H9 (cell line): ENCODE data around the gene USP22. TPM values are rescaled to one million over a fixed set of nuclear protein-coding genes. Genes with fewer than 3 reads are reported as not detected.

Source experiments
- DNase-seq: peaks from one replicate; pipeline ENCODE4 v3.0.0-alpha.2; 2017
- H2AFZ ChIP-seq: one replicate; pipeline ENCODE4 v1.6.1; 2013; ENCODE audit warnings: mild to moderate bottlenecking, low read length, control low read depth, moderate library complexity
- H2AK5ac ChIP-seq: 2 replicates; pipeline ENCODE4 v1.6.1; 2013; ENCODE audit warnings: low read length, control low read depth, mixed read lengths; ENCODE audit not compliant: insufficient read length
- H2BK120ac ChIP-seq: one replicate; pipeline ENCODE4 v1.6.1; 2013; ENCODE audit warnings: low read depth, mild to moderate bottlenecking, low read length, control low read depth, inconsistent platforms; ENCODE audit not compliant: poor library complexity, severe bottlenecking
- H2BK12ac ChIP-seq: 2 replicates; pipeline ENCODE4 v1.6.1; 2013; ENCODE audit warnings: low read length, control low read depth, mixed read lengths, low read depth; ENCODE audit not compliant: insufficient read length
- H2BK15ac ChIP-seq: 2 replicates; pipeline ENCODE4 v1.6.1; 2013; ENCODE audit warnings: low read depth, low read length, control low read depth
- H2BK20ac ChIP-seq: one replicate; pipeline ENCODE4 v1.6.1; 2013; ENCODE audit warnings: low read depth, mild to moderate bottlenecking, low read length, control low read depth, inconsistent platforms; ENCODE audit not compliant: poor library complexity, severe bottlenecking
- H2BK5ac ChIP-seq: 2 replicates; pipeline ENCODE4 v1.6.1; 2013; ENCODE audit warnings: low read length, control low read depth, mixed read lengths; ENCODE audit not compliant: insufficient read length
- H3K14ac ChIP-seq: 2 replicates; pipeline ENCODE4 v1.6.1; 2013; ENCODE audit warnings: low read length, control low read depth; ENCODE audit not compliant: insufficient read depth
- H3K18ac ChIP-seq: 2 replicates; pipeline ENCODE4 v1.6.1; 2013; ENCODE audit warnings: low read depth, mild to moderate bottlenecking, mixed read lengths, low read length, control low read depth; ENCODE audit not compliant: insufficient read length
- H3K23ac ChIP-seq: 2 replicates; pipeline ENCODE4 v1.6.1; 2013; ENCODE audit warnings: low read length, control low read depth, mixed read lengths, low read depth; ENCODE audit not compliant: insufficient read length
- H3K23me2 ChIP-seq: 2 replicates; pipeline ENCODE4 v1.6.1; 2013; ENCODE audit warnings: low read depth, mild to moderate bottlenecking, mixed read lengths, low read length, control low read depth; ENCODE audit not compliant: insufficient read length, poor library complexity, severe bottlenecking
- H3K27ac ChIP-seq: 2 replicates; pipeline ENCODE4 v1.5.1; 2013; ENCODE audit warnings: low read length, control low read depth, mixed read lengths, low read depth; ENCODE audit not compliant: insufficient read length
- H3K27me3 ChIP-seq: 2 replicates; pipeline ENCODE4 v1.6.1; 2013; ENCODE audit warnings: low read length, control low read depth, inconsistent platforms; ENCODE audit not compliant: insufficient read depth
- H3K4ac ChIP-seq: 2 replicates; pipeline ENCODE4 v1.6.1; 2013; ENCODE audit warnings: low read depth, mild to moderate bottlenecking, control low read depth, inconsistent platforms, low read length, moderate library complexity
- H3K4me1 ChIP-seq: 2 replicates; pipeline ENCODE4 v1.6.1; 2013; ENCODE audit warnings: low read length, control low read depth, inconsistent platforms; ENCODE audit not compliant: insufficient read depth
- H3K4me2 ChIP-seq: 2 replicates; pipeline ENCODE4 v1.6.1; 2013; ENCODE audit warnings: low read length, control low read depth, mixed read lengths; ENCODE audit not compliant: insufficient read length, insufficient read depth
- H3K56ac ChIP-seq: 2 replicates; pipeline ENCODE4 v1.6.1; 2013; ENCODE audit warnings: low read depth, mild to moderate bottlenecking, mixed read lengths, low read length, control low read depth; ENCODE audit not compliant: insufficient read length
- H3K79me1 ChIP-seq: 2 replicates; pipeline ENCODE4 v1.6.1; 2013; ENCODE audit warnings: low read depth, mild to moderate bottlenecking, moderate library complexity, low read length, control low read depth, inconsistent platforms; ENCODE audit not compliant: insufficient read depth, poor library complexity, severe bottlenecking
- H3K79me2 ChIP-seq: 2 replicates; pipeline ENCODE4 v1.6.1; 2013; ENCODE audit warnings: low read length, control low read depth, inconsistent platforms; ENCODE audit not compliant: insufficient read depth
- H3K9ac ChIP-seq: 2 replicates; pipeline ENCODE4 v1.6.1; 2013; ENCODE audit warnings: low read length, control low read depth, mixed read lengths; ENCODE audit not compliant: insufficient read length; ENCODE audit errors: extremely low read depth
- H3K9me3 ChIP-seq: one replicate; pipeline ENCODE4 v1.6.1; 2013; ENCODE audit warnings: low read depth, low read length, inconsistent platforms; ENCODE audit not compliant: control insufficient read depth
- H3T11ph ChIP-seq: one replicate; pipeline ENCODE4 v1.6.1; 2013; ENCODE audit warnings: mild to moderate bottlenecking, low read length, control low read depth, inconsistent platforms
- H4K20me1 ChIP-seq: one replicate; pipeline ENCODE4 v1.6.1; 2013; ENCODE audit not compliant: control insufficient read depth, insufficient read length, insufficient read depth
- H4K5ac ChIP-seq: 2 replicates; pipeline ENCODE4 v1.6.1; 2013; ENCODE audit warnings: low read depth, mild to moderate bottlenecking, mixed read lengths, low read length, control low read depth; ENCODE audit not compliant: insufficient read length
- H4K8ac ChIP-seq: replicated peaks from 2 replicates; pipeline ENCODE4 v1.6.1; 2013; ENCODE audit warnings: low read length, control low read depth, mixed read lengths, low read depth; ENCODE audit not compliant: insufficient read length
- H4K91ac ChIP-seq: 2 replicates; pipeline ENCODE4 v1.6.1; 2013; ENCODE audit warnings: low read depth, mild to moderate bottlenecking, moderate library complexity, mixed read lengths, low read length, control low read depth; ENCODE audit not compliant: insufficient read length
- H3K27ac Mint-ChIP-seq, 3 experiments: 2 replicates in 2 of 3; 3 replicates in 1 of 3; pipeline ENCODE4 v1.8.0; 2020 to 2021; ENCODE audit warnings: mixed read lengths in 3 of 3, mild to moderate bottlenecking in 1 of 3, moderate library complexity in 1 of 3
- H3K27me3 Mint-ChIP-seq: 2 replicates; pipeline ENCODE4 v1.8.0; 2021; ENCODE audit warnings: low read depth, mild to moderate bottlenecking, moderate library complexity, mixed read lengths
- H3K36me3 Mint-ChIP-seq, 3 experiments: 2 replicates in 2 of 3; 3 replicates in 1 of 3; pipeline ENCODE4 v1.8.0; 2020 to 2021; ENCODE audit warnings: low read depth in 3 of 3, mixed read lengths in 3 of 3; ENCODE audit not compliant: insufficient read depth in 1 of 3
- H3K4me1 Mint-ChIP-seq, 2 experiments: 2 replicates each; pipeline ENCODE4 v1.8.0; 2020; ENCODE audit warnings: mixed read lengths in 2 of 2
- H3K4me3 Mint-ChIP-seq, 2 experiments: 2 replicates in 1 of 2; 3 replicates in 1 of 2; pipeline ENCODE4 v1.8.0; 2020 to 2021; ENCODE audit warnings: mild to moderate bottlenecking in 2 of 2, mixed read lengths in 2 of 2, moderate library complexity in 1 of 2
- H3K9me3 Mint-ChIP-seq, 2 experiments: 2 replicates in 1 of 2; 3 replicates in 1 of 2; pipeline ENCODE4 v1.8.0; 2020; ENCODE audit warnings: mild to moderate bottlenecking in 2 of 2, mixed read lengths in 2 of 2, moderate library complexity in 1 of 2
- CTCF ChIP-seq: fragments of 200-600 bp; sonication (generic); conservative IDR thresholded peaks from 3 replicates; pipeline ENCODE4 v1.8.0; 2021; ENCODE audit warnings: antibody characterized with exemption, mild to moderate bottlenecking
- WGBS: extraction: QIAGEN DNeasy Blood & Tissue Kit; methylation state at CpG from one replicate; pipeline ENCODE4 v1.1.7; 2013; ENCODE audit warnings: missing lambda C conversion rate, low lambda C conversion rate, mixed read lengths; ENCODE audit not compliant: insufficient read length; ENCODE audit errors: extremely low coverage; 5-methylcytosine and 5-hydroxymethylcytosine counted together
- total RNA-seq: library from RNA; stranded (reverse); gene quantifications from 2 replicates; pipeline ENCODE4 v1.2.1, GENCODE V29; 2021

USP22 gene
- total RNA-seq, 1 experiment from 2014 or later = 345 TPM

DNA sequence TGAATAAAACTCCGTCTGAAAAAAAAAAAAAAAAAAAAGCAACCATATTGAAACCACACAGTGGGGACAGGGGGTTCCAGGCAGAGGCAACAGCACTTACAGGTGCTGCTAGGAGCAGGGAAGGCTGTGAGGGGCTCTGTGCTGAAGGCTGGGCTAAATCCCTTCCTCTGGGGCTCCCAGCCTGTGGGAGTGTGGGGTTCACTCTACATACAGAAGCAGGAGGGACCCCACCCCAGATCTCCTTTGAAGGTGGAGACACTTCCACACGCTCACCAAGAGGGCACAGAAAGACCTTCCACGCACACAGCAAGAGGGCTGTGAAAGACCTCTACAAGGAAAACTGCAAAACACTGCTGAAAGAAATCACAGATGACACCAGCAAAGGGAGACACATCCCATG, 53.9 kb downstream of the USP22 start:
- no peak overlapping the region for H3K4me2 ChIP-seq
- H3K14ac ChIP-seq = no peak overlapping the region
- no peak overlapping the region for H2BK20ac ChIP-seq
- H2BK5ac ChIP-seq = no peak overlapping the region
- no peaks in the 10 kb centered on the region for H3K79me1 ChIP-seq
- no peak overlapping the region for H3K23ac ChIP-seq
- H3K27ac ChIP-seq = no peak overlapping the region
- Mint-ChIP-seq H3K27ac (no peak overlapping the region), H3K27me3 (no peaks in the 10 kb centered on the region; the same call in 1 of the 2 replicates), H3K4me1 (peaks cover 8 to 17% of the 10 kb centered on the region in 2 experiments), H3K9me3 (peaks cover 0 to 4% of the 10 kb centered on the region in 2 experiments; a peak in 3 of 5 replicates), H3K36me3 (peaks cover 9 to 14% (median 12%) of the 10 kb centered on the region in 3 experiments; a peak in 6 of 7 replicates), H3K4me3 (no peak overlapping the region)
- no peak overlapping the region for H3K56ac ChIP-seq
- no peak overlapping the region for H2AK5ac ChIP-seq
- H3K79me2 ChIP-seq = no peaks in the 10 kb centered on the region
- H3K4ac ChIP-seq = no peak overlapping the region
- no peak overlapping the region for H3T11ph ChIP-seq
- H4K91ac ChIP-seq = no peak overlapping the region
- H4K20me1 ChIP-seq = no peaks in the 10 kb centered on the region
- no peak overlapping the region for H4K5ac ChIP-seq
- H2BK15ac ChIP-seq = no peak overlapping the region
- H2BK120ac ChIP-seq = no peak overlapping the region
- H3K4me1 ChIP-seq = peaks cover 2% of the 10 kb centered on the region; the same call in 1 of the 2 replicates
- no peak overlapping the region for H4K8ac ChIP-seq
- H3K18ac ChIP-seq = no peak overlapping the region
- DNase-seq = no peak
- no peaks in the 10 kb centered on the region for H3K9me3 ChIP-seq
- no peaks in the 10 kb centered on the region for H3K23me2 ChIP-seq
- no peak overlapping the region for H3K9ac ChIP-seq
- H2AFZ ChIP-seq = no peak overlapping the region
- WGBS = no CpG with 5 or more reads among the region's 3 CpGs
- no peak overlapping the region for H2BK12ac ChIP-seq
- no peak for TF ChIP-seq CTCF
- no peaks in the 10 kb centered on the region for H3K27me3 ChIP-seq
